GM23248 (cell line): Measurements from ENCODE around the gene SFMBT1. TPM values are rescaled to one million over a fixed set of nuclear protein-coding genes. Genes with fewer than 3 reads are reported as not detected.

ENCODE experiments used
- DNase-seq: peaks from one replicate; pipeline ENCODE4 v3.0.0-alpha.2; 2015
- H2AFZ ChIP-seq: fragments of 200-600 bp; sonication (generic); 2 replicates; pipeline ENCODE4 v1.6.1; 2016; ENCODE audit warnings: antibody characterized with exemption
- H3F3A ChIP-seq: fragments of 200-600 bp; sonication (generic); 2 replicates; pipeline ENCODE4 v1.6.1; 2016; ENCODE audit warnings: mild to moderate bottlenecking, antibody characterized with exemption, mixed run types; ENCODE audit not compliant: insufficient read depth
- H3K27ac ChIP-seq: fragments of 200-600 bp; sonication (generic); 2 replicates; pipeline ENCODE4 v1.5.1; 2016; ENCODE audit warnings: mild to moderate bottlenecking
- H3K27me3 ChIP-seq: fragments of 200-600 bp; sonication (generic); replicated peaks from 2 replicates; pipeline ENCODE4 v1.6.1; 2016; ENCODE audit warnings: mild to moderate bottlenecking; ENCODE audit not compliant: insufficient read depth
- H3K36me3 ChIP-seq: fragments of 200-600 bp; sonication (generic); 2 replicates; pipeline ENCODE4 v1.6.1; 2016; ENCODE audit warnings: low read depth, mild to moderate bottlenecking
- H3K4me1 ChIP-seq: fragments of 200-600 bp; sonication (generic); 2 replicates; pipeline ENCODE4 v1.6.1; 2016; ENCODE audit warnings: mild to moderate bottlenecking; ENCODE audit not compliant: insufficient read depth
- H3K4me2 ChIP-seq: fragments of 200-600 bp; sonication (generic); one replicate; pipeline ENCODE4 v1.6.1; 2016; ENCODE audit warnings: mild to moderate bottlenecking; ENCODE audit not compliant: unreplicated experiment
- H3K4me3 ChIP-seq: fragments of 200-600 bp; sonication (generic); 2 replicates; pipeline ENCODE4 v1.5.1; 2016; ENCODE audit warnings: mild to moderate bottlenecking
- H3K79me2 ChIP-seq: fragments of 200-600 bp; sonication (generic); 2 replicates; pipeline ENCODE4 v1.6.1; 2016; ENCODE audit warnings: mild to moderate bottlenecking; ENCODE audit not compliant: insufficient read depth
- H3K9ac ChIP-seq: fragments of 200-600 bp; sonication (generic); 2 replicates; pipeline ENCODE4 v1.6.1; 2016; ENCODE audit warnings: mild to moderate bottlenecking
- H3K9me2 ChIP-seq: fragments of 200-600 bp; sonication (generic); 2 replicates; pipeline ENCODE4 v1.6.1; 2016; ENCODE audit warnings: mixed run types, mild to moderate bottlenecking, moderate library complexity; ENCODE audit not compliant: insufficient read depth
- H3K9me3 ChIP-seq: fragments of 200-600 bp; sonication (generic); one replicate; pipeline ENCODE4 v1.6.1; 2017; ENCODE audit warnings: low read depth
- H4K20me1 ChIP-seq: fragments of 200-600 bp; sonication (generic); 2 replicates; pipeline ENCODE4 v1.6.0; 2016; ENCODE audit not compliant: insufficient read depth
- EZH2 ChIP-seq: fragments of 200-600 bp; sonication (generic); IDR thresholded peaks from 2 replicates; pipeline ENCODE4 v1.6.1; 2018; ENCODE audit warnings: antibody characterized with exemption, mild to moderate bottlenecking; ENCODE audit not compliant: insufficient read depth, poor library complexity, severe bottlenecking
- EZH2phosphoT487 ChIP-seq: fragments of 200-600 bp; sonication (generic); IDR thresholded peaks from 2 replicates; pipeline ENCODE4 v1.6.1; 2018; ENCODE audit warnings: antibody characterized with exemption, moderate library complexity, mild to moderate bottlenecking, low read depth; ENCODE audit not compliant: insufficient read depth
- WGBS, 2 experiments: methylation state at CpG; one replicate each; pipeline ENCODE4 v1.1.6; 2015 to 2017; ENCODE audit warnings: low lambda C conversion rate in 2 of 2, low coverage in 1 of 2; ENCODE audit errors: missing lambda C conversion rate in 2 of 2; 5-methylcytosine and 5-hydroxymethylcytosine counted together
- in situ Hi-C: fragments of 300-500 bp; cut with MboI; formaldehyde crosslinking; loops from 2 replicates; pipeline ENCODE4 v1.15.0; 2020
- polyA plus RNA-seq: library from polyadenylated mRNA; unstranded; fragments of >200 nt; fragmentation: Nextera tagmentation; extraction: Ambion mirVana; gene quantifications from 2 replicates; pipeline ENCODE4 v1.2.1, GENCODE V29; 2016
- total RNA-seq: library from RNA; depleted of rRNA; stranded (reverse); fragments of >200 nt; shearing (Covaris generic); gene quantifications from 2 replicates; pipeline ENCODE4 v1.2.3, GENCODE V29; 2014

Gene SFMBT1
- total and polyA plus RNA-seq, 2 experiments from 2014 or later = 2.3 to 2.6 TPM

DNA sequence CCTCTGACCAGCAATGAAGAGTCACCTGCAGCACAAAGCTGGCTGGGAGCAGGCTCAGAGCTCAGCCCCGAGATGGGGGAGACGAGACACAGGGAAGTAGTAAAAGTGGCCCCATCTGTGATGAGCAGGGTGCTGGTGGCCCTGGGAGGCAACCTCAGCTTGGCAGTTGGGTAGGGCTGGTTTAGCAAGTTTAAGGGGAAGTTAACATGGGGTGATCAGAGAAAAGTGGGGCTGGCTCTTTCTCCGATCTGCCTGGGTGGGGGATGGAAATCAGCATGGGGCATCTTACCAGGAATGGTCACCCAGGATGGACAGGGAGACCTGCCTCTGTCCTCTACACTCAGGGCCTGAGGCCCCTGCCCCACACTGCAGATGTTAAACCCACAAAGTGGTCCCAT lies 29.9 kb upstream of the SFMBT1 start:
- no peak overlapping the region for H3K4me2 ChIP-seq
- no peaks in the 10 kb centered on the region for H4K20me1 ChIP-seq
- H3K79me2 ChIP-seq = no peaks in the 10 kb centered on the region
- DNase-seq = no peak
- H3K9ac ChIP-seq = no peak overlapping the region
- peaks cover 3% of the 10 kb centered on the region; the same call in 1 of the 2 replicates for H3K4me1 ChIP-seq
- no peak overlapping the region for H3K4me3 ChIP-seq
- H3K36me3 ChIP-seq = no peaks in the 10 kb centered on the region
- no peaks in the 10 kb centered on the region for H3K9me2 ChIP-seq
- 82 to 85% methylated on average over 3 of the region's 3 CpGs for WGBS, 2 experiments
- no peaks in the 10 kb centered on the region for H3F3A ChIP-seq
- H3K27ac ChIP-seq = no peak overlapping the region
- TF ChIP-seq EZH2 (no peak), EZH2phosphoT487 (no peak)
- no peaks in the 10 kb centered on the region for H3K9me3 ChIP-seq
- in situ Hi-C loops = no loop called here
- no peaks in the 10 kb centered on the region for H3K27me3 ChIP-seq
- H2AFZ ChIP-seq = no peak overlapping the region

DNA sequence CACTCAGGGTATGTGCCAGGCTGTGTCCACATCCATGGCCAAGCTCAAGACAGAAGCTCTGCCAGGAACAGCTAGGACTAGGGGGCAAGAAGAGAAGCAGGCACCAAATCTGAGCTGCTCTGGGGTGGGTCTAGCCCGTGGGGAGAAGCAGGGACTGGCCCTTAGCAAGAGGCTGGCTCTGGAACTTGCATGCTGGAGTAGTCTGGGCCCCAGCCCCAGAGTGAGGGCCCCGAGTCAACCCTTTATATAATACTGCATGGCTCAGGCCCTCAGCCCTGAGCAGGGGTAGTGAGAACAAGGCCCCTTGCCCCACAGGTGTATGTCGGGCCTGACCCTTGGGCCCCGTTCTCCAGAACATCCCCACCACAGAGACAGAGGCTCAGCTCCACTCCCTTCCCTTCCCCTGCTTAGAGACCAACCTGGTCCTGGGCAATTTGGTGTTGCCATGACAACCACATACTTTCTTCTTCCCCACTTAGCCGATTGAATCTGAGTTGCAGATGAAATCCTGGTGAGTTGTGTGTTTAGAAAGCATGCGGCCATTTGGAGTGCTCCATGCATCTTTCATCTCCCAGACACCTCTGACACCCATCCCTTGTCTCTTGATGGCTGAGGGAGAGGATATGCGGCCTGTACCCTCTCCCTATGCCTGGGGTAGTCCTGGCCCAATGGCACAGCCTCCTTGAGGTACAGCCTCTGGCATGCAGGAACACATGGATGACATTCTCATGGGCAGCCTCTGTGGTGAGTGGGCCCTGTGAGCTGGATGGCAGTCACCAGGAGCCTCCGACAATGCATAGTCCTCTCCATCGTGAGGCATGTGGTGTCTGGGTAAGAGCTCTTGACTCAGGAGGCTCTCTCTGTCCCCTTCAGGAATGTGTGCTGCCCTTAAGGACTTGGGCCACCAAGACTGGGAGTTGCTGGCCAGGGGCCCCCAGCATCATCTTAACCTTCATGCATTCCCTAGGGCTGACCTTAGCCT lies 29.2 kb upstream of the SFMBT1 start:
- no peak overlapping the region for H3K4me2 ChIP-seq
- in situ Hi-C loops = no loop called here
- WGBS, 2 experiments = 63 to 66% methylated on average over 9 of the region's 9 CpGs

DNA sequence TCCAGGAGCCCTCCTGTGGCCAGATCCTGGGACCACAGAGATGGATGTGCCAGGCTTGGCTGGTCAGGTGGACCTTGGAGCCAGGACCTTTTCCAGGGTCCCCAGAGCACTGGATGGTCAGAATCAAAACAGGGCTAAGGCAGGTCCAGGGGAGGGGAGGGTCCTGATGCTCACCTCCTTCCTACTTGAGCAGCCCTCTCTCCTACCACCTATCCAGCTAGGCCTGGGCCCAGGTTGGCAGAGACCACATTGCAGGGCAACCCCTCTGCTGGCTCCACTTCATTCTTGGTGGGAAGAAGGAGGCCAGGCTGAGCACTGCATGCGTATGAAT lies 28.5 kb upstream of the SFMBT1 start:
- in situ Hi-C loops = no loop called here

More for the DNA sequence above, 29.2 kb upstream of the SFMBT1 start:
- Histone ChIP-seq H2AFZ (no peak overlapping the region), H3K9ac (no peak overlapping the region), H3K9me2 (no peaks in the 10 kb centered on the region), H3K27me3 (no peaks in the 10 kb centered on the region), H3K27ac (no peak overlapping the region), H3K79me2 (no peaks in the 10 kb centered on the region), H4K20me1 (no peaks in the 10 kb centered on the region), H3F3A (no peaks in the 10 kb centered on the region), H3K4me1 (peaks cover 3% of the 10 kb centered on the region; the same call in 1 of the 2 replicates), H3K4me3 (no peak overlapping the region), H3K9me3 (no peaks in the 10 kb centered on the region), H3K36me3 (no peaks in the 10 kb centered on the region)
- no peak for DNase-seq
- no peak for TF ChIP-seq EZH2
- no peak for TF ChIP-seq EZH2phosphoT487

DNA sequence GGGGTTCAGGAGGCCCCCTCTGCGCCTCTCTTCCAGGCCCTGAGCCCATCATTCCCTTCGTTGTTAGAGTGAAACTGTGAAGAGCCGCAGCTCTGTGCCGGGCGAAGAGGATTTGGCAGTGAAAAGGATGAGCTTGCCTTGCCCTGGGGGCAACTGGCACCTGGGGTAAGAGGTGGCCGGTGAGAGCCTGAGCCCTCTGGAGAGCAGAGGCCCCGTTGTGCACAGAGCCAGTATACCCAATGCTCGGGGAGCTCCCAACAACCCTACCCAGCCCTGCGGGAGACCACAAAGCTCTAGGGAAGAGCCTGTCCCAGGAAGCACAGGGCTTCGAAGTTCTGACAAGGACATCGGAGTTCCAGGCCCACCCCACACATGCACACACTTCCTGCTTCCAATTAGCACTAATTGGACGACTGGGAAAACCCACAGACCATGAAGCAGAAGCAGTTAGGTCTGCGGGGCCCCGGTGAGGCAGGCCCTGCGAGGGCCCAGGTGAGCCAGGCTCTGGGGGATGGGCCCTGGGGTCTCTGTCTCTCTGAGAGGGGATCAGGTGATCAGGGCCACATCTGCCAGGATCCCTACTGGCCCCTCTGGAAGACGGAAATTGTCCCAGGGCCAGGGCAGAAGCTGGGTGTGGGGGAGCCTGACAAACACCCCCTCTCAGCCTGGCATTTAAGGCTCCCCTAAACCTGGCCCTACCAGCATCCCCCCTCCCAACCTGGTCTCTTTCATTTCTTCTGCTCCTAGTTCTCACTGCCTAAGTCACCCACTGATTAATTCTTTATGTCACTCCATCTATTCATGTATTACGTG lies 27.9 kb upstream of the SFMBT1 start:
- peak overlapping the region; percentile 79 for H3K4me3 ChIP-seq
- H3K9me3 ChIP-seq = no peaks in the 10 kb centered on the region
- H3K4me2 ChIP-seq = peak overlapping the region; percentile 99
- no peaks in the 10 kb centered on the region for H4K20me1 ChIP-seq
- in situ Hi-C loops = no loop called here
- H3K4me1 ChIP-seq = peaks cover 3% of the 10 kb centered on the region; the same call in 1 of the 2 replicates
- 41 to 49% methylated on average over 17 of the region's 17 CpGs for WGBS, 2 experiments
- H3K79me2 ChIP-seq = no peaks in the 10 kb centered on the region
- no peaks in the 10 kb centered on the region; the same call in 1 of the 2 replicates for H3K27me3 ChIP-seq
- TF ChIP-seq EZH2 (no peak), EZH2phosphoT487 (no peak)
- no peaks in the 10 kb centered on the region for H3F3A ChIP-seq
- H3K9ac ChIP-seq = peak overlapping the region; percentile 67
- DNase-seq = no peak
- peak overlapping the region; percentile 100 for H2AFZ ChIP-seq
- H3K27ac ChIP-seq = no peak overlapping the region
- no peaks in the 10 kb centered on the region for H3K36me3 ChIP-seq
- no peaks in the 10 kb centered on the region for H3K9me2 ChIP-seq

More for the DNA sequence above, 28.5 kb upstream of the SFMBT1 start:
- H3K9me2 ChIP-seq = no peaks in the 10 kb centered on the region
- no peaks in the 10 kb centered on the region for H3K27me3 ChIP-seq
- H3K27ac ChIP-seq = no peak overlapping the region
- WGBS, 2 experiments = 100% methylated on average over 1 of the region's 1 CpG
- no peak overlapping the region for H2AFZ ChIP-seq
- no peak overlapping the region for H3K4me2 ChIP-seq
- no peaks in the 10 kb centered on the region for H3F3A ChIP-seq
- H3K9ac ChIP-seq = no peak overlapping the region
- no peaks in the 10 kb centered on the region for H3K79me2 ChIP-seq
- H4K20me1 ChIP-seq = no peaks in the 10 kb centered on the region
- H3K36me3 ChIP-seq = no peaks in the 10 kb centered on the region
- no peak for DNase-seq
- no peak overlapping the region for H3K4me3 ChIP-seq
- no peaks in the 10 kb centered on the region for H3K9me3 ChIP-seq
- TF ChIP-seq EZH2phosphoT487 (no peak), EZH2 (no peak)
- H3K4me1 ChIP-seq = peaks cover 3% of the 10 kb centered on the region; the same call in 1 of the 2 replicates
